OCI-LY7 (cell line): ENCODE measurements around the gene LCE3B. TPM values are rescaled to one million over a fixed set of nuclear protein-coding genes. Genes with fewer than 3 reads are reported as not detected.

Source experiments
- BruUV-seq: library from RNA; stranded (reverse); fragments of 400-500 nt; replicated peaks from 2 replicates; lab custom pipeline; 2021; lab: Mats Ljungman, UMichigan
- CTCF ChIA-PET: fragments of 300-600 bp; sonication (Branson Sonifier 250); formaldehyde crosslinking; loops from one replicate; lab custom pipeline; 2022; ENCODE audit warnings: antibody characterized with exemption; ENCODE audit not compliant: unreplicated experiment; lab: Charles Lee
- POLR2A ChIA-PET: fragments of 300-600 bp; sonication (Branson Sonifier 250); formaldehyde crosslinking; loops from one replicate; lab custom pipeline; 2022; ENCODE audit warnings: antibody characterized with exemption; lab: Charles Lee
- DNase-seq: peaks from one replicate; pipeline ENCODE4 v3.0.0-alpha.2; 2015; ENCODE audit warnings: low spot score
- H2AFZ ChIP-seq: fragments of 200-600 bp; sonication (generic), shearing (Covaris generic); 2 replicates; pipeline ENCODE4 v1.6.1; 2014; ENCODE audit warnings: mild to moderate bottlenecking, antibody characterized with exemption, low read length, moderate library complexity
- H3K27ac ChIP-seq: fragments of 200-600 bp; sonication (generic); 2 replicates; pipeline ENCODE4 v1.5.1; 2014; ENCODE audit warnings: mixed run types, low read depth, mild to moderate bottlenecking, moderate library complexity, low read length, inconsistent platforms; ENCODE audit not compliant: poor library complexity, severe bottlenecking
- H3K36me3 ChIP-seq: fragments of 200-600 bp; sonication (generic); 2 replicates; pipeline ENCODE4 v1.6.1; 2014; ENCODE audit warnings: mild to moderate bottlenecking, antibody characterized with exemption, low read length, moderate library complexity, mixed read lengths; ENCODE audit not compliant: insufficient read depth
- H3K4me1 ChIP-seq: fragments of 200-600 bp; sonication (generic); 2 replicates; pipeline ENCODE4 v1.5.1; 2014; ENCODE audit warnings: mild to moderate bottlenecking, low read length; ENCODE audit not compliant: insufficient read depth, poor library complexity, severe bottlenecking
- H3K4me2 ChIP-seq: fragments of 200-600 bp; sonication (generic); 2 replicates; pipeline ENCODE4 v1.6.1; 2014; ENCODE audit warnings: mild to moderate bottlenecking, low read length
- H3K4me3 ChIP-seq: fragments of 200-600 bp; sonication (generic); 2 replicates; pipeline ENCODE4 v1.5.1; 2014; ENCODE audit warnings: mild to moderate bottlenecking, low read depth, low read length; ENCODE audit not compliant: poor library complexity, severe bottlenecking
- H3K79me2 ChIP-seq: fragments of 200-600 bp; sonication (generic); 2 replicates; pipeline ENCODE4 v1.6.1; 2016; ENCODE audit warnings: low read depth, mild to moderate bottlenecking, low read length, moderate library complexity, mixed read lengths; ENCODE audit not compliant: insufficient read depth
- H3K9me2 ChIP-seq: fragments of 200-600 bp; sonication (generic); 2 replicates; pipeline ENCODE4 v1.6.1; 2016; ENCODE audit warnings: mild to moderate bottlenecking, low read length, mixed read lengths; ENCODE audit not compliant: insufficient read depth
- H3K9me3 ChIP-seq: fragments of 200-600 bp; sonication (generic); 2 replicates; pipeline ENCODE4 v1.6.1; 2014; ENCODE audit warnings: mild to moderate bottlenecking, mixed run types, low read length, mixed read lengths
- H4K20me1 ChIP-seq: fragments of 200-600 bp; sonication (generic); 2 replicates; pipeline ENCODE4 v1.6.1; 2014; ENCODE audit warnings: mild to moderate bottlenecking, antibody characterized with exemption, low read length, moderate library complexity, mixed read lengths; ENCODE audit not compliant: insufficient read depth
- EZH2phosphoT487 ChIP-seq: fragments of 200-600 bp; sonication (generic); IDR thresholded peaks from 2 replicates; pipeline ENCODE4 v1.6.1; 2018; ENCODE audit warnings: low read depth, borderline replicate concordance, mild to moderate bottlenecking, mixed run types, antibody characterized with exemption, low read length, moderate library complexity, mixed read lengths
- intact Hi-C: fragments of 100-400 bp; cut with micrococcal nuclease; formaldehyde crosslinking; loops from one replicate; pipeline ENCODE4 v1.10.0; 2022; ENCODE audit not compliant: unreplicated experiment
- total RNA-seq, 2 experiments: library from RNA; depleted of rRNA in 1 of 2; stranded (reverse); fragments of >200 nt in 1 of 2; shearing (Covaris generic) in 1 of 2; gene quantifications; 2 replicates each; pipeline ENCODE4 v1.2.3, GENCODE V29; 2014 to 2022
- TF ChIP-seq, protein P1 (sequence below): fragments of 200-600 bp; sonication (generic); conservative IDR thresholded peaks from 2 replicates; pipeline ENCODE4 v1.5.1; 2014; ENCODE audit warnings: mild to moderate bottlenecking, antibody characterized with exemption, low read length, moderate library complexity, mixed read lengths

Gene LCE3B
- total RNA-seq, 2 experiments from 2014 or later, result not detected

- Histone ChIP-seq H3K4me2 (no peak within 1 kb of the TSS), H4K20me1 (no peaks in the 10 kb centered on the region), H3K4me1 (no peaks in the 10 kb centered on the region), H3K36me3 (no peaks in the 10 kb centered on the region), H2AFZ (no peak within 1 kb of the TSS), H3K4me3 (no peak within 1 kb of the TSS), H3K27ac (no peak within 1 kb of the TSS), H3K9me3 (no peaks in the 10 kb centered on the region), H3K9me2 (no peaks in the 10 kb centered on the region), H3K79me2 (no peaks in the 10 kb centered on the region)
- ChIA-PET CTCF (no interaction called here), POLR2A (interaction anchor here (0.6 kb wide), 1 partner anchor 666 kb away, joined by 4 read pairs; no protein-coding TSS in a partner anchor)
- intact Hi-C loops, result no loop called here
- TF ChIP-seq, protein P1, sequence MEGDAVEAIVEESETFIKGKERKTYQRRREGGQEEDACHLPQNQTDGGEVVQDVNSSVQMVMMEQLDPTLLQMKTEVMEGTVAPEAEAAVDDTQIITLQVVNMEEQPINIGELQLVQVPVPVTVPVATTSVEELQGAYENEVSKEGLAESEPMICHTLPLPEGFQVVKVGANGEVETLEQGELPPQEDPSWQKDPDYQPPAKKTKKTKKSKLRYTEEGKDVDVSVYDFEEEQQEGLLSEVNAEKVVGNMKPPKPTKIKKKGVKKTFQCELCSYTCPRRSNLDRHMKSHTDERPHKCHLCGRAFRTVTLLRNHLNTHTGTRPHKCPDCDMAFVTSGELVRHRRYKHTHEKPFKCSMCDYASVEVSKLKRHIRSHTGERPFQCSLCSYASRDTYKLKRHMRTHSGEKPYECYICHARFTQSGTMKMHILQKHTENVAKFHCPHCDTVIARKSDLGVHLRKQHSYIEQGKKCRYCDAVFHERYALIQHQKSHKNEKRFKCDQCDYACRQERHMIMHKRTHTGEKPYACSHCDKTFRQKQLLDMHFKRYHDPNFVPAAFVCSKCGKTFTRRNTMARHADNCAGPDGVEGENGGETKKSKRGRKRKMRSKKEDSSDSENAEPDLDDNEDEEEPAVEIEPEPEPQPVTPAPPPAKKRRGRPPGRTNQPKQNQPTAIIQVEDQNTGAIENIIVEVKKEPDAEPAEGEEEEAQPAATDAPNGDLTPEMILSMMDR, result no peak
- no peak for TF ChIP-seq EZH2phosphoT487
- no TSS peak for BruUV-seq
- no peak for DNase-seq
These were observed 33.2 kb upstream of the LCE3B start, which contains the start of gene LCE3D for GRCh38 chr1:152580433-152580832. Gene LCE3D, minus strand, starts transcription at chr1:152580516. Its CDS starts 580 bp downstream, at chr1:152579936.

GRCh38 chr1:152582647-152583046 lies 31.0 kb upstream of the LCE3B start:
- Histone ChIP-seq H3K9me3 (no peaks in the 10 kb centered on the region), H3K36me3 (no peaks in the 10 kb centered on the region), H2AFZ (no peak overlapping the region), H3K4me2 (no peak overlapping the region), H3K27ac (no peak overlapping the region), H3K79me2 (no peaks in the 10 kb centered on the region), H3K9me2 (no peaks in the 10 kb centered on the region), H3K4me1 (no peaks in the 10 kb centered on the region), H3K4me3 (no peak overlapping the region), H4K20me1 (no peaks in the 10 kb centered on the region)
- CTCF ChIA-PET, result no interaction called here
- DNase-seq, result no peak
- POLR2A ChIA-PET, result no interaction called here
- intact Hi-C loops, result no loop called here
- no TSS peak for BruUV-seq
- TF ChIP-seq, protein P1, result no peak
- TF ChIP-seq EZH2phosphoT487, result no peak

GRCh38 chr1:152585586-152585985 lies 28.0 kb upstream of the LCE3B start:
- Histone ChIP-seq H3K4me1 (no peaks in the 10 kb centered on the region), H3K9me3 (no peaks in the 10 kb centered on the region), H3K36me3 (no peaks in the 10 kb centered on the region), H3K79me2 (no peaks in the 10 kb centered on the region), H3K27ac (no peak overlapping the region), H3K9me2 (no peaks in the 10 kb centered on the region), H4K20me1 (no peaks in the 10 kb centered on the region), H3K4me2 (no peak overlapping the region), H3K4me3 (no peak overlapping the region), H2AFZ (no peak overlapping the region)
- CTCF ChIA-PET, result no interaction called here
- no peak for TF ChIP-seq EZH2phosphoT487
- TF ChIP-seq, protein P1, result no peak
- intact Hi-C loops, result no loop called here
- BruUV-seq, result no TSS peak
- no peak for DNase-seq
- POLR2A ChIA-PET, result no interaction called here
